Measurements from ENCODE around the gene C17orf114.
A peak's percentile ranks its signal among the peaks of the same experiment; 100 is the strongest.

The C17orf114 gene

DNA sequence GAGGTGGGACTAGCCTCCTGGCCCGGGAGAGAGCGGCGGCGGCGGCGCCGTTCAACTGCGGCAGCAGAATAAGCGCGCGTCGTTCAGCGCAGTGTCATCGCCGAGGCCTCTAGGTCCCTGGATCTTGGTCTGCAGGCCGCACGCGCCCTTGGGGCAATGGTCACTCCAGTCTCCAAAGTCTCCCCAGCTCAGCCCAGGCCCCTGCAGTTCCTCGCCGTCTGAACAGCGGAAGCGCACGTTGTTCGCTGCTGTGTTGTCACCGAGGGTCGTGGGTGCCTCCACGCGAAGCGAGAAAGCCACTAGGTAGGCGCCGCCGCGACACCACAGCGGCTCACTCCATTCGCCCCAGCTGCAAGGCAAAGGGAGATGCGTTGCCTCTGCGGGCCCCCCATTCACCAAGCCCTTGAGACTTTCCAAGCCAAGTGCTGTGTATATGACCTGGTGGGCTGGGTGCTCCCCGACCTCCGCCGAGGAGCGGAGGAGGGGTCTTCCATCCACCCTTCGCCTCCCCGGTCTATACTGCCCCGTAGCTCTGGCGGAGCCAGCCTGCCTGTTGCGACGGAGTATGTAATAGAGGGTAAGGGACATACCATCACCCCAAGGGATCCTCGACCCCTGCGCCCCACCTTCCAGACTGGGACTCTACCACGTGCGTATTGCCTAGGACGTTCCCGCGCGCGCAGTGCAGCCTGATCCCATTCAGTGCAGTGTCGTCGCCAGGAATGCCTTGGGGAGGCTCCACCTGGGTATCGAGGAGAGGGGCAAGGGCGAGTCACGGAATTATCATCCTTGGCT, 16.6 kb downstream of the C17orf114 start:
- DNase-seq: no peak

DNA sequence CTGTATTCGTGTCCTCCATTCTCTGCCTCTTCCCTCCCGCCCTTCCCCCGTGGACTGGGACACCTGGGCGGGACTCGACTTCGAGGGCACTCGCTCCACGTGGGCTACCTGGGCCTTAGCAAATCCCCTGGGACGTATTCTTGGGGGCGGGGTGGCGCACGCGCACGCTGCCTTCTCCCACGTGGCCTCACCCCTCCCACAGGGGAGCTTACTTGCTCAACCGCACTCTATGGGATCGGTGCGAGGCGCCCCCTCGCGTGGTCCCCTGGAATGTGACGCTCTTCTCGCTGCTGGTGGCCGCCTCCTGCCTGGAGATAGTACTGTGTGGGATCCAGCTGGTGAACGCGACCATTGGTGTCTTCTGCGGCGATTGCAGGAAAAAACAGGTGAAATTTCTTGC, 19.5 kb downstream of the C17orf114 start:
- no peak for DNase-seq

DNA sequence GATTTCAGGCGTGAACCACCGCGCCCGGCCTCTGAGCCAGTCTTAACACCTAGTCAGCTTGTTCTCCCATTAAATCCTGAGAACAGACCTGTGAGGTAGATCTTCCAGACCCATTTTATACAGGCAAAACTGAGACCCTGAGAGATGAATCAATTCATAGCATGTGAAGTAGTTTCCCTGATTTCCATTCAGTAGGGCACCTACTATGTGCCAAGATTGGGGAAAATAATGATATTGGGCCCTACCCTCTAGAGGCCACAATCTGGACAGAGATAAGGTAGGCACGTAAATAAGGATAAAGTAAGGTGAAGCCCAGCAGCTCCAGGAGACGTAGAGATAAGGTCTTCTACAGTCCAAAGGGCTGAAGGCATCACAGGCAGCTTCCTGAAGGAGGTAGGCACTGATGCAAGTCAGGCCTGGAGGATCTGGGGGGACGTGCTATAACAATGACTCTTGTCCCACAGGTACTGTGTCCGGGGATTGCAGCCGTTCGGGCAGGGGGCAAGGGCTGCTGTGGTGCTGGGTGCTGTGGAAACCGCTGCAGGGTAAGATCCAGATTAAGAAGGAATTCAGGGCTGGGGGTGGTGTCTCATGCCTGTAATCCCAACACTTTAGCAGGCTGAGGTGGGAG, 21.7 kb downstream of the C17orf114 start:
- DNase-seq: no peak

DNA sequence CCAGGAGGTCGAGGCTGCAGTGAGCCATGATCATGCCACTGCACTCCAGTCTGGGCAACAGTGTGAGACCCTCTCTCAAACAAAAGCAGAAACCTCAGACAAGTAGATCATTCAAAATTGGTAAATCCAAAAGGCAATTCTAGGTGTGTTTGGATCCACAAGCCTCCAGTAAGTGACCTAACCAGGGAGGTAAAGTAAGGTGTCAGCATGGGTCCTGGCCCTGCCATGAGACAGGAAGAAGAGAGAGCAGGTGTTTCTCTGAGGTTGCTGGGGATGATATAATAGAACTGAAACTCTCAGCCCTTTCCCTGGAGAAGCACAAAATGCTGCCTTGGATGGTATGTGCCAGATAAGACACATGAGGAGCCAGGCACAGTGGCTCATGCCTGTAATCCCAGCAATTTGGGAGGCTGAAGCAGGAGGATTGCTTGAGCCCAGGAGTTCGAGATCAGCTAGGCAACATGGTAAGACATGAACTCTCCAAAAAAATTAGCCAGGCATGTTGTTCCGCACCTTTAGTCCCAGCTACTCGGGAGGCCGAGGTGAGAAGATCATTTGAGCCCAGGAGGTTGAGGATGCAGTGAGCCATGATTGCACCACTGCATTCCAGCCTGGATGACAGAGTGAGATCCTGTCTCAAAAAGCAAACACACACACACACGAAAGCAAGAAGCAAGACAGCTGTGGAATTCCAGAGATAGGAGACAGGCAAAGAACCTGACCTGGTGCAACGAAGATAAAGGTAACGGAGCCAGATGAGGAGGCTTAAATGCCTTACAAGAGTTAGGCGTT, 24.0 kb downstream of the C17orf114 start:
- no peak for DNase-seq

DNA sequence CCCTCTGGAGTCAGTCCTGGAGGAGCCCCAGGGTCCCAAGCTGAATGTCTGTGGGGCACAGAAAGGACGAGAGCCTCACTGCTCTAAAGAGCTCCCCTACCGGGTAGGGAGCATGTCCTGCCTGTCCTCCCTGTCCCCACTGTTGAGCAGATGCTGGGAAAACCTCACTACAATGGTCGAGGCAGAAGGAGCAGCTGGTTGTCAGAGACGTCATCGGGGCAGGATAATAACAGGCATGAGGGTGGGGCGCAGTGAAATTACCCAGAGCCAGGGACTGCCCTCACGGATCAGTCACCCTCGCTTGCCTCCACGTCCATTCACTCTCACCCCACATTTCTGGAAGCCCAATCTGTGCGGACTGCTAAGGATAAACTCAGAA, 29.9 kb downstream of the C17orf114 start:
- no peak for DNase-seq

DNA sequence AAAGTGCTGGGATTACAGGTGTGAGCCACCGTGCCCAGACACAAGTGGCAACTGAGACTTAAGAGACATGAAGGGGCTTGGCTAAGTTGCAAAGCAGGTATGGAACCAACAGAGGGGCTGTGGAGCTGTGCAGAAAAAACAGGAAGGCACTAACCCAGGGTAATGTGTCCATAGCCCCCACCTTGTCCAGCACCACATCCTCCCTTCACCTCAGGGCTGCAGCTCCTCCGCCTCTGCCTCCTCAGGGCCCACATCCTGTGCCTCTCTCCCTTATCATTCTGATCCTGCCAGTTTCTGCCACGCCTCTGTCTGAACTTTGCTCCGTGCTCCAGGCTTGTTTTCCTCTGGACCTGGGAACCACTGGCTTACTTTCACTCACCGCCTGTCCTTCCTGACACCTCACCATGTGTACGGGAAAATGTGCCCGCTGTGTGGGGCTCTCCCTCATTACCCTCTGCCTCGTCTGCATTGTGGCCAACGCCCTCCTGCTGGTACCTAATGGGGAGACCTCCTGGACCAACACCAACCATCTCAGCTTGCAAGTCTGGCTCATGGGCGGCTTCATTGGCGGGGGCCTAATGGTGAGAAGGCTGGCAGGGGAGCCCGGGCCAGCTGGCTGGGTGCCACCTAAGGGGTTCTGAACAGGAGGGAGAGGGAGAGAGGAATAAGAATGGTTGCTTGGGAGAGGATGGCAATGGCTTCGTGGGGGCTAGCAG, 30.5 kb downstream of the C17orf114 start, which contains the start of gene TM4SF5:
TSS of gene TM4SF5 (plus strand) at position 368 of the 716 bp plus-strand sequence. CDS start at position 405, 37 bp downstream.
- peak; percentile 28 to 56 for DNase-seq

DNA sequence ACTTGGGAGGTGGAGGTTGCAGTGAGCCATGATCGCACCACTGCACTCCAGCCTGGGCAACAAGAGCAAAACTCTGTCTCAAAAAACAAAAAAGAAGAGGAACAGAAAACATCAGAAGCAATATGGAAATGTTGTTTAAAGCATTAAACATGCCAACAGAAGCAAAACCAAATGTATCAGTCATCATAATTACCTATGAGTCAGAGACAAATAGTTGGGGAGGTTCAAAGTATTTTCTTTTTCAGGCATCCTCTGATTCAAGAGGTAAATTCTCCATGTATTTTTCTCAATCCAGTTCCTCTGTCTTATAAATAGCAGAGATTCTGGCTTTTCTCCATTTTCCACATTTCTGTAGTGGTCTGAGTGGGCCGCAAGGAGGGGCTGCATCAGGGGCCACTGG, 32.5 kb downstream of the C17orf114 start:
- DNase-seq: no peak

DNA sequence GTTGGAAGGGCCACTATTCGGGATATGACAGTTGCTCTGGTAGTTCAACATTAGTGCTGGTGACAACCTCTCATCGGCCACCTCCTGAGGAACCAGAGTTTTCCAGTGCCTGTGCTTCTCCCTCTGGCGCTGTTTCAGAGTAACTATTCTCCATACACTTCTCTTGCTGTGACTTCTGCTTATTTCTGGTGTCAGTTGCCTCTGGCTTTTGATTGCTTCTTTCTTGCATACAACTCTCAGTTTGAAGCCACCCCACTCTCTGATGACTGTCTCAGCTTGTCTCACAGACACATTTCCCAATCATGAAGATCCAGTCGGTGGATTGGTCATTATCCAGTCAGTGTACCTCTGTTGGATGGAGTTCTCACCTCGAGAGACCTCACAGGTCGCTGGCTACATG, 33.8 kb downstream of the C17orf114 start:
- DNase-seq: no peak

DNA sequence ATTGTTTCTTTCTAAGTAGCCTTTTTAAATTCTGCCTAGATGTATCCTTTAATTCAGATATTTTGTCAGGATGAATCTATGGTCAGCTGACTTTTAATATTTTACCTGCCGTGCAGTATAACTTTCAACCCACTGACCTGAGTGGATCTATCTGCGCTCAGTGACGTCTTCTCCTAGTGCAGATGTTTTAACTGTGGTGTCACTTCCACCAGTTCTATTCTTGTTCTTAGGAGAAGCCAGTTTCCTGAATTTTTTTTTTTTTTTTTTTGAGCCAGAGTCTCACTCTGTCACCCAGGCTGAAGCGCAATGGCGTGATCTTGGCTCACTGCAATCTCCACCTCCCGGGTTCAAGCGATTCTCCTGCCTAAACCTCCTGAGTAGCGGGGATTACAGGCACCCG, 35.4 kb downstream of the C17orf114 start:
- no peak for DNase-seq

DNA sequence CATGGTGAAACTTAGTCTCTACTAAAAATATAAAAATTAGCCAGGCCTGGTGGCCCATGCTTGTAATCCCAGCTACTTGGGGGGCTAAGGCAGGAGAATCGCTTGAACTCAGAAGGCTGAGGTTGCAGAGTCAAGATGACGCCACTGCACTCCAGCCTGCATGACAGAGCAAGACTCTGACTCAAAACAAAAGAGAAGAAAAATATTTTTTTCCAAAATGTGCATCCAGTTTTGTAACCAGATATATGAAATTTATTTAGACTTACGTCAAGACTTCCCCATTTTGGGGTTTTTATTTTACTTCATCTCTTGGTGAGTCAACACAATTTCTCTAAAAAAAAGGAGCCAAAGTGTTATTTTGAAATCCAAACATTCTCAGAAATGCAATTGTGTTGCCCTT, 35.9 kb downstream of the C17orf114 start:
- DNase-seq: no peak

DNA sequence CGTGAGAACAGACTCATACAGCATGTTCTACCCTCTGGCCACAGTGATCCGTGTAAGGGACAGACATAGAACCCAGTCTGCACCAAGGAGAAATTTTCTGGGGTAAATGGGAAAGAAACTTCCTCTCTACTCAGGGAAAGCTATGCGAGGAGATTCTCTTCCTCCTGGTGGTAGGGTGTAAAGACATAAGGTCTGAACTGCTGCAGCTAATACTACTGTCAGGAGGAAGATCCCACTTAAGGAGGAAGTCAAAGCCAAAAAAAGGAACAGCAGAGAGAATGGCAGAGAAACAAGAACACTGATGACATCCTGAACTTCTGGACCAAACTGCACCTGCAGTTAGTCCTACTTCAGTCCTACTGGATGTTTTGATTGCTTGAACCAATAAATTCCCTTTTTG, 37.5 kb downstream of the C17orf114 start:
- no peak for DNase-seq

DNA sequence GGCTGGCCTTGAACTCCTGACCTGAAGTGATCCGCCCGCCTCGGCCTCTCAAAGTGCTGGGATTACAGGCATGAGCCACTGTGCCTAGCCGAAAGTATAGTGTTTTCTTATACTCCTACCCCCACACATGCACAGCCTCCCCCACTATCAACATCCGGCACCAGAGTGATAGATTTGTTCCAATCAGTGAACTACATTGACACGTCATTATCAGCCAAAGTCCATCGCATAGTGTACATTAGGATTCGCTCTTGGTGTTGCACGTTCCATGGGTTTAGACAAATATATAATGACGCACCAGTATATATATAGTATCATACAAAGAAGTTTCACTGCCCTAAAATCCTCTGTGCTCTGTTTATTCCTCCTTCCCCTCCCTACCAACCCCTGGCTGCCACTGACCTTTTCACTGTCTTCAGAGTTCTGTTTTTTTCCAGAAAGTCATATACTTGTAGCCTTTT, 42.3 kb downstream of the C17orf114 start:
- no peak for DNase-seq

DNA sequence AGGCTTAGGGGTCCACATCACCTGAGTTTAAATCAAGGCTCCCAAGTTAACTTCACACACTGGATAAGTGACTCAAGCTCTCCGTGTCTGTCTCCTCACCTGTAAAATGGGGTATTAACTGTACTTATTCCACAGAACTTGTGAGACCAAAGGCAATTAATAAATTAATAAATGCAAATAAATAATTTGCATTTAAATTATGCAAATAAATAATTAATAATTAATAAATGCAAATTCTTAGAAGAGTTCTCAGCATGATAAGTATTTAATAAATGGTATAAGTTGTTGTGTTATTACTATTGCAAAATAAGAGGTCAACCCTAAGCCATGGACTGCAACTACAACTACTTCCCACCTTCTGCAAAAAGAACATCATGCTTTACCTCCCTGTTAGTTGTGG, 48.7 kb downstream of the C17orf114 start:
- DNase-seq: no peak

DNA sequence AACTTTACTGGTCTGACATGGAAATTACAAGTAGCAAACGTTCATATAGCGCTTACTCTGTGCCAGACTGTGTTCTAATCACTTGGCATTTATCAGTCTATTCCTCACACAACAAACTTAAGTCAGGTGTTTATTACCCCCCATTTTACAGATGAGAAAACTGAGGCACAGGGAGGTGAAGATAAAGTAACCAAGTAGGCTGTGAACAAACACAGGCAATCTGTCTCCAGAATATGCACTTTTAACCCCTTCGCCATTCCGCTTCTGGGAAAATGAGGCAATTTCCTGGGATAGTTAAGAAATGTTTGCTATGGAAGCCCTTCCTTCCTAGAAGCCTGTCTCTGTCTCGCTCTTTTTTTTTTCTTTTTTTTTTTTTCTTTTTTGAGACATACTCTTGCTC, 50.2 kb downstream of the C17orf114 start:
- no peak for DNase-seq

Measured in NCI-H2081 (cell line).